ENCODE data around the gene SERTAD4. TPM values are rescaled to one million over a fixed set of nuclear protein-coding genes. Genes with fewer than 3 reads are reported as not detected.

The SERTAD4 gene
- total RNA-seq, 1 experiment from 2014 or later, result 3.9 TPM

DNA sequence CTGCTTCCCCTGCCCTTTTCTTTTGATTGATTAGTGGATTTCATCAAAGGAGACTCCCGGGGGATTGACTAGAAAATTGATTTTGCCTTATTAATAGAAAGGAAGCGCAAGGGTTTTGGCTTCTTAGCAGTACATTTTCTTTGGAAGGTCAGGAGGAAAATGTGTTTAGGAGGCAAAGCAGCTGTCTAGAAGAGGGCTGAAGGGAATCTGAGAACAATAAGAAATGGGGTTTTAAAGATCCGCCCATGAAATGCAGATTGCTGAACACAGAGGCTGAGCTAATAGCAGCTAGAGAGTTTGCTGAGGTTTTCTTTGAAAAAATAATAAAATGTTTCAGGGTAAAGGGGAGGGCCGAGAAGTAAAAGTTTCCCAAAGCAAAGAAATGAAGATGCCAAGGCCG lies 4.9 kb downstream of the SERTAD4 start:
- Histone ChIP-seq H3K79me1 (ENCODE audit: insufficient read depth, low read depth, low read length, poor library complexity, severe bottlenecking) (no peaks in the 10 kb centered on the region), H2BK20ac (ENCODE audit: low read depth, low read length, poor library complexity, severe bottlenecking) (no peak overlapping the region), H2AK5ac (ENCODE audit: insufficient read length, low read length) (no peak overlapping the region), H3K4ac (ENCODE audit: low read depth, low read length) (no peak overlapping the region), H3K79me2 (ENCODE audit: insufficient read depth, low read length) (no peaks in the 10 kb centered on the region), H4K8ac (replicated peaks; ENCODE audit: insufficient read length, low read depth, low read length) (no peak overlapping the region), H2BK12ac (ENCODE audit: insufficient read length, low read depth, low read length) (no peak overlapping the region), H4K91ac (ENCODE audit: insufficient read length, low read depth, low read length) (no peak overlapping the region), H3K4me1 (ENCODE audit: insufficient read depth, low read length) (peaks cover 9% of the 10 kb centered on the region; the same call in 1 of the 2 replicates), H3K4me2 (ENCODE audit: insufficient read depth, insufficient read length, low read length) (no peak overlapping the region), H3K56ac (ENCODE audit: insufficient read length, low read depth, low read length) (no peak overlapping the region), H2BK120ac (ENCODE audit: low read depth, low read length, poor library complexity, severe bottlenecking) (no peak overlapping the region), H4K20me1 (ENCODE audit: control insufficient read depth, insufficient read depth, insufficient read length) (no peaks in the 10 kb centered on the region), H3T11ph (ENCODE audit: low read length) (no peak overlapping the region), H3K9ac (ENCODE audit: extremely low read depth, insufficient read length, low read length) (no peak overlapping the region), H3K9me3 (ENCODE audit: control insufficient read depth, low read depth, low read length) (no peaks in the 10 kb centered on the region), H4K5ac (ENCODE audit: insufficient read length, low read depth, low read length) (no peak overlapping the region), H3K23ac (ENCODE audit: insufficient read length, low read depth, low read length) (no peak overlapping the region), H3K27ac (ENCODE audit: insufficient read length, low read depth, low read length) (no peak overlapping the region), H2BK5ac (ENCODE audit: insufficient read length, low read length) (no peak overlapping the region), H3K27me3 (ENCODE audit: insufficient read depth, low read length) (no peaks in the 10 kb centered on the region; the same call in 1 of the 2 replicates), H2BK15ac (ENCODE audit: low read depth, low read length) (no peak overlapping the region), H3K18ac (ENCODE audit: insufficient read length, low read depth, low read length) (no peak overlapping the region), H3K14ac (ENCODE audit: insufficient read depth, low read length) (no peak overlapping the region), H3K23me2 (ENCODE audit: insufficient read length, low read depth, low read length, poor library complexity, severe bottlenecking) (peaks cover 12% of the 10 kb centered on the region), H2AFZ (ENCODE audit: low read length) (no peak overlapping the region)
- Mint-ChIP-seq H3K9me3 (no peaks in the 10 kb centered on the region), H3K27ac (no peak overlapping the region), H3K36me3 (ENCODE audit: insufficient read depth in 1 of 3, low read depth in 3 of 3) (no peaks in the 10 kb centered on the region), H3K4me1 (peaks cover 16 to 37% of the 10 kb centered on the region in 2 experiments), H3K27me3 (ENCODE audit: low read depth) (peaks cover 31% of the 10 kb centered on the region), H3K4me3 (no peak overlapping the region)
- DNase-seq, result no peak
- TF ChIP-seq, protein P1, sequence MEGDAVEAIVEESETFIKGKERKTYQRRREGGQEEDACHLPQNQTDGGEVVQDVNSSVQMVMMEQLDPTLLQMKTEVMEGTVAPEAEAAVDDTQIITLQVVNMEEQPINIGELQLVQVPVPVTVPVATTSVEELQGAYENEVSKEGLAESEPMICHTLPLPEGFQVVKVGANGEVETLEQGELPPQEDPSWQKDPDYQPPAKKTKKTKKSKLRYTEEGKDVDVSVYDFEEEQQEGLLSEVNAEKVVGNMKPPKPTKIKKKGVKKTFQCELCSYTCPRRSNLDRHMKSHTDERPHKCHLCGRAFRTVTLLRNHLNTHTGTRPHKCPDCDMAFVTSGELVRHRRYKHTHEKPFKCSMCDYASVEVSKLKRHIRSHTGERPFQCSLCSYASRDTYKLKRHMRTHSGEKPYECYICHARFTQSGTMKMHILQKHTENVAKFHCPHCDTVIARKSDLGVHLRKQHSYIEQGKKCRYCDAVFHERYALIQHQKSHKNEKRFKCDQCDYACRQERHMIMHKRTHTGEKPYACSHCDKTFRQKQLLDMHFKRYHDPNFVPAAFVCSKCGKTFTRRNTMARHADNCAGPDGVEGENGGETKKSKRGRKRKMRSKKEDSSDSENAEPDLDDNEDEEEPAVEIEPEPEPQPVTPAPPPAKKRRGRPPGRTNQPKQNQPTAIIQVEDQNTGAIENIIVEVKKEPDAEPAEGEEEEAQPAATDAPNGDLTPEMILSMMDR (conservative IDR thresholded peaks at IDR 0.05), result no peak
- WGBS (ENCODE audit: extremely low coverage, insufficient read length, low lambda C conversion rate), result no CpG with 5 or more reads among the region's 5 CpGs

Data from H9 (cell line).